A549 (cell line): ENCODE data around the gene ZNF100.
"Not testable (repeated sequence)": the region's sequence is repeated elsewhere in the genome, so short reads cannot be mapped to it uniquely, and the experiment has no call there.

Experiments
- HOXA7 ChIP-seq: fragments of 250-450 bp; sonication (Bioruptor Pico); IDR thresholded peaks from 2 replicates; pipeline ENCODE4 v1.5.0; 2020; ENCODE audit warnings: mild to moderate bottlenecking, moderate library complexity
- RAD21 ChIP-seq, 2 experiments: fragments of >200 bp in 1 of 2; sonication (Bioruptor Twin) in 1 of 2; formaldehyde crosslinking in 1 of 2; IDR thresholded peaks in 1 of 2; conservative IDR thresholded peaks in 1 of 2; 2 replicates in 1 of 2; 3 replicates in 1 of 2; pipeline ENCODE4 v1.6.1; 2012 to 2018; ENCODE audit warnings: inconsistent platforms in 1 of 2

GRCh38 chr19:21775792-21776191, 8.4 kb upstream of the ZNF100 start:
- not testable (repeated sequence) for TF ChIP-seq RAD21 (conservative IDR thresholded peaks at IDR 0.05 in 1 of 2, IDR thresholded peaks at IDR 0.05 in 1 of 2); HOXA7 (CRISPR knock-in tag)
